BLaER1 (cell line): ENCODE data around the gene PDX1.

Experiments
- H3K27ac ChIP-seq: shearing (Covaris generic); formaldehyde crosslinking; 2 replicates; pipeline ENCODE4 v1.8.1; 2022
- H3K27me3 ChIP-seq: shearing (Covaris generic); formaldehyde crosslinking; 2 replicates; pipeline ENCODE4 v1.8.1; 2022
- H3K36me3 ChIP-seq: shearing (Covaris generic); formaldehyde crosslinking; 2 replicates; pipeline ENCODE4 v1.8.1; 2022
- H3K4me1 ChIP-seq: shearing (Covaris generic); formaldehyde crosslinking; 2 replicates; pipeline ENCODE4 v1.8.1; 2022
- H3K4me2 ChIP-seq: shearing (Covaris generic); formaldehyde crosslinking; 2 replicates; pipeline ENCODE4 v1.8.1; 2022
- H3K4me3 ChIP-seq: shearing (Covaris generic); formaldehyde crosslinking; 2 replicates; pipeline ENCODE4 v1.8.1; 2022
- H3K9ac ChIP-seq: shearing (Covaris generic); formaldehyde crosslinking; 2 replicates; pipeline ENCODE4 v1.8.1; 2022
- H3K9me3 ChIP-seq: shearing (Covaris generic); formaldehyde crosslinking; 2 replicates; pipeline ENCODE4 v1.8.1; 2022
- H4K20me1 ChIP-seq: shearing (Covaris generic); formaldehyde crosslinking; 2 replicates; pipeline ENCODE4 v1.8.1; 2022
- Cebpa-rat ChIP-seq: shearing (Covaris generic); IDR thresholded peaks from 2 replicates; pipeline ENCODE4 v1.8.1; 2022

The PDX1 gene

DNA sequence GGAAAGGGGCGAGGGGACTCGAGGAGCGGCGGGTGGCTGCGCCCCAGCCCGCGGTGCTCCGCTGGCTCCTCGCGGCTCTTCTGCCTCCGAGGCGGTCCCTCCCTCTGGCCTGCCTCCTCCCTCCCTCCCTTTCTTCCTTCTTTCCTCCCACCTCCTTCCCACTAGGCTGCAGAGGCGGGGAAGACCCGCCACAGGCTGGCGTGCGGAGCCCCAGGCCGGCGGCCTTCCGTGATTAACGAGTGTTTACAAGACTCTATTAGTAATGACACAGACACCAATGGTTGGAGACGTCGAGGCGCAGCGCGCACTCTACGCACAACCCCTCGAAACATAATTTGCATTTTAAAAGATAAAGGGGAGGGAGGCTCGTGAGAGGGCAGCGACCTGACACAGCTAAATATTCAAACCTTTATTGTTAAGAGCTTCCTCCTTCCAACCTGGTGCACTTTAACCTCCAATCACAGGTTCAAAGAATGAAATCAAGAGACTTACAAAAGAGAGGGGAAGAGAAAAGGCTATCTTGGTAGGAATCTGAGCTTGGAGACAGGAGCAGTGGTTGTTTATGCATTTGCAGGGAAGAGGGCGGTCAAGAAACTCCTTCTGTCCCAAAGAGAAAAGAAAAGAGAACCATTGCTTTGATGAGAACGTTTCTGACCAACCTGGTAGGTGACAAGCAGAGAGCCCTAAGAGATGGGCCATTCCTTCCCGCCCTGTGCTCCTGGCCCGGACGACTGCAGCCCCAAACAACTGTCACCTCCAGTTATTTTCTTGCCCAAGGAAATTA lies 49.5 kb downstream of the PDX1 start, which contains the start of gene CDX2:
CDX2 (minus strand) TSS at position 234 of the 784 bp plus-strand sequence. CDS start 309 bp downstream, outside the sequence.
- Histone ChIP-seq H4K20me1 (peaks cover 82% of the 10 kb centered on the region), H3K27me3 (peaks cover 100% of the 10 kb centered on the region), H3K4me3 (peak within 1 kb of the TSS; percentile 22; the same call in 1 of the 2 replicates), H3K4me2 (no peak within 1 kb of the TSS), H3K4me1 (no peaks in the 10 kb centered on the region; the same call in 1 of the 2 replicates), H3K27ac (no peak within 1 kb of the TSS), H3K36me3 (no peaks in the 10 kb centered on the region), H3K9ac (no peak within 1 kb of the TSS), H3K9me3 (peaks cover 19% of the 10 kb centered on the region)
- TF ChIP-seq Cebpa-rat: no peak

DNA sequence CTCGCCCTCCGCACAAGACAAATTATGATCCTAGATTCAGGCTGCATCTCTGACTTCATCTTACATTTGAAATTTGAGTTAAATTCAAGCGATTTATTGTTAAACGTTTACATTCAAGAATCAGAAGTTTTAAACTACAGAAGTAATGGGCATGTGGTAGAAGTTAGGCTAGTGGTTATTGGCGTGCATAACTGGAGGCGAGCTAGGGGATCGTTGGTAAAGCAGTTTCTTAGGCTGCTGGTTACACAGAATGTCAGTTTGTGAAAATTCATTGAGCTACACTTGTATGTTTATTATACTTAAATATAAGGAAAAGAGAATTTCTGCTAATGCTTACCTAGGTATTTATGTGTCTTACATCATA lies 50.0 kb downstream of the PDX1 start:
- no peak overlapping the region for H3K4me3 ChIP-seq
- H3K27me3 ChIP-seq: peaks cover 100% of the 10 kb centered on the region
- no peak overlapping the region for H3K9ac ChIP-seq
- no peaks in the 10 kb centered on the region; the same call in 1 of the 2 replicates for H3K4me1 ChIP-seq
- H3K27ac ChIP-seq: no peak overlapping the region
- peaks cover 77% of the 10 kb centered on the region for H4K20me1 ChIP-seq
- no peak for TF ChIP-seq Cebpa-rat
- H3K4me2 ChIP-seq: no peak overlapping the region
- H3K9me3 ChIP-seq: peaks cover 19% of the 10 kb centered on the region
- no peaks in the 10 kb centered on the region for H3K36me3 ChIP-seq

- H4K20me1 ChIP-seq: peaks cover 73% of the 10 kb centered on the region
- H3K4me3 ChIP-seq: no peak overlapping the region; the same call in 1 of the 2 replicates
Measured at GRCh38 chr13:27970382-27971235, 50.8 kb downstream of the PDX1 start.

GRCh38 chr13:27971236-27971645 lies 51.4 kb downstream of the PDX1 start:
- Histone ChIP-seq H4K20me1 (peaks cover 73% of the 10 kb centered on the region), H3K36me3 (no peaks in the 10 kb centered on the region), H3K4me3 (no peak overlapping the region), H3K9me3 (peaks cover 19% of the 10 kb centered on the region), H3K9ac (no peak overlapping the region), H3K4me1 (no peaks in the 10 kb centered on the region; the same call in 1 of the 2 replicates), H3K27me3 (peaks cover 100% of the 10 kb centered on the region), H3K27ac (no peak overlapping the region), H3K4me2 (no peak overlapping the region)
- no peak for TF ChIP-seq Cebpa-rat

More at GRCh38 chr13:27970382-27971235, 50.8 kb downstream of the PDX1 start:
- no peak overlapping the region for H3K4me2 ChIP-seq
- peaks cover 19% of the 10 kb centered on the region for H3K9me3 ChIP-seq
- no peaks in the 10 kb centered on the region for H3K36me3 ChIP-seq
- H3K9ac ChIP-seq: no peak overlapping the region
- H3K27ac ChIP-seq: no peak overlapping the region
- peaks cover 100% of the 10 kb centered on the region for H3K27me3 ChIP-seq
- no peaks in the 10 kb centered on the region; the same call in 1 of the 2 replicates for H3K4me1 ChIP-seq
- no peak for TF ChIP-seq Cebpa-rat

DNA sequence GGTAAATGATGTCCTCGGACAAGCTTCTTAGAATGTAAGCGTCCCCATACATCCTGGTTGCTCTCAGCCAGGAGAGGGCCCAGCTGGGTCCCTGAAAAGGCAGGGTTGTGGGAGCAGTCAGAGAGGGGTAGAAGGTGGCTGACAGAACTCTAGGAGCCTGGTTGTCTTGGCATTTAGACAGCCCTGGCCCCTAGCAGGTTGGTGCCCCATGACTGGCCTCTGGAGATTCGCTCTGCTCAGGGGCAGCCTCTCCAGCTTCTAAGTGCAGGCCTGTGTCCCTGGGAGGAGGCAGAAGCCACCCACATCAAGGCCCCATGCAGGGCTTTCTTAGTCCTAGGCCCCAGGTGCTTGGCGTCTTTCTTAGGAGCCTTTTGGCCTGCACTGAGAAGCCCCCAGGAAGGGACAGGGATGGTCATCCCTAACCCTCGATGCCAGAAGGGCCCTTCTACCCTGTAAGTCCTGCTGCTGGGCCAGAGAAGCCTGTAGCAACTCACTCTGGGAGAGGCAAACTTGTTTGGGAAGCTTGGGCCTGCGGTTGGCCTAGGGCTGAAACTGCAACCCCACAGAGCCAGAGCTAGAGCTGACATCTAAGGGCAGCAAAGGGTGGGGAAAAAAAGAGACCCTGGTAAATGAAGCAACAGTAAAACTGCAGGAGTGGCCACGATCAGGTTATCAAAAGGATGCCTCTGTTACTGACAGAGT lies 52.1 kb downstream of the PDX1 start:
- H4K20me1 ChIP-seq: peaks cover 72% of the 10 kb centered on the region
- H3K36me3 ChIP-seq: no peaks in the 10 kb centered on the region
- H3K4me1 ChIP-seq: no peaks in the 10 kb centered on the region; the same call in 1 of the 2 replicates
- H3K27ac ChIP-seq: no peak overlapping the region
- no peak overlapping the region for H3K4me2 ChIP-seq
- H3K9me3 ChIP-seq: peaks cover 19% of the 10 kb centered on the region
- H3K4me3 ChIP-seq: no peak overlapping the region
- H3K9ac ChIP-seq: no peak overlapping the region
- H3K27me3 ChIP-seq: peaks cover 100% of the 10 kb centered on the region
- no peak for TF ChIP-seq Cebpa-rat

DNA sequence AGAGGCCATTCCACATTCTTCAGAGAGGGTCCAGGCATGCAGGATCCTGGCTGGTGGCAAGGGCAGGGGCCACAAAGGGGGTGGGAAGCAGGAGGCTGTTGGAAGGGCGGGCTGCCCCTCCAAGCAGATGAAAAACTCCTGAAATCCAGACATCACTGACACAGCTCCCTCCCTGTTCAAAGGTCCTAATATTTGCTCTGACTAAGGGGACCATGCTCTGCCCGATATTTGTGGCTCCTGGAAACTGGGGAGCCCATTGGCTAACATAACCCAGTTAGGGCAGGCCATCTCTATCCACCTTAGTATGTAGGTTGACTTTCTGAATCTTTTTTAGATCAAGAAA lies 52.6 kb downstream of the PDX1 start:
- Histone ChIP-seq H3K4me2 (no peak overlapping the region), H3K27me3 (peaks cover 100% of the 10 kb centered on the region), H3K36me3 (no peaks in the 10 kb centered on the region), H3K4me3 (no peak overlapping the region), H3K9me3 (peaks cover 21% of the 10 kb centered on the region), H3K4me1 (no peaks in the 10 kb centered on the region; the same call in 1 of the 2 replicates), H3K9ac (no peak overlapping the region), H3K27ac (no peak overlapping the region), H4K20me1 (peaks cover 72% of the 10 kb centered on the region)
- no peak for TF ChIP-seq Cebpa-rat

DNA sequence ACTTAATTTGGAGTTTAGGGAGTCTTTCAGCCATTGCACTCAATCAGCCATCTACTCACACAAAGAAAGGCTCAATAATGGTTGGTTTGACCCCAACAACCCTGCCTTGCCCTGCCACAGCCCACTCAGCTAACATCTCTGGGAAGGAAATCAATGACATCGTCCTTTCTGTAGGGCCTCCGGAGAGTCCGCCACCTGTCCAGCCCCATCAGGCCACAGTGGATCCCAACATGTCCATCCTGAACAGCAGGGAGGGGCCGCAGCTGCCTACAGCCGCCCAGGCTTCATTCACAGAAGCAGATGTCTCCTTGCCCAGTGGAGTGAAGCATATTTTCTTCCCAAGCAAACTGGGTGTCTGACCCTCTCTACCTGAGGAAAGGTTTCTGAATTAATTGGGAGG lies 53.5 kb downstream of the PDX1 start:
- Histone ChIP-seq H3K27me3 (peaks cover 100% of the 10 kb centered on the region), H3K36me3 (no peaks in the 10 kb centered on the region), H4K20me1 (peaks cover 72% of the 10 kb centered on the region), H3K9me3 (peaks cover 29% of the 10 kb centered on the region), H3K4me1 (no peaks in the 10 kb centered on the region; the same call in 1 of the 2 replicates), H3K9ac (no peak overlapping the region), H3K4me3 (no peak overlapping the region), H3K27ac (no peak overlapping the region), H3K4me2 (no peak overlapping the region)
- no peak for TF ChIP-seq Cebpa-rat

GRCh38 chr13:27973961-27974662 lies 54.3 kb downstream of the PDX1 start:
- H3K27me3 ChIP-seq: peaks cover 100% of the 10 kb centered on the region

More at GRCh38 chr13:27973961-27974662, 54.3 kb downstream of the PDX1 start:
- Histone ChIP-seq H4K20me1 (peaks cover 71% of the 10 kb centered on the region), H3K27ac (no peak overlapping the region), H3K9ac (no peak overlapping the region), H3K9me3 (peaks cover 21% of the 10 kb centered on the region), H3K4me1 (no peaks in the 10 kb centered on the region; the same call in 1 of the 2 replicates), H3K4me3 (no peak overlapping the region), H3K36me3 (no peaks in the 10 kb centered on the region), H3K4me2 (no peak overlapping the region)
- TF ChIP-seq Cebpa-rat: no peak
